Measurements from ENCODE around the gene SMIM21. TPM values are rescaled to one million over a fixed set of nuclear protein-coding genes. Genes with fewer than 3 reads are reported as not detected.

SMIM21 gene
- polyA plus RNA-seq, 4 donors, result 0.14 to 0.24 (median 0.16) TPM; not detected in 1

DNA sequence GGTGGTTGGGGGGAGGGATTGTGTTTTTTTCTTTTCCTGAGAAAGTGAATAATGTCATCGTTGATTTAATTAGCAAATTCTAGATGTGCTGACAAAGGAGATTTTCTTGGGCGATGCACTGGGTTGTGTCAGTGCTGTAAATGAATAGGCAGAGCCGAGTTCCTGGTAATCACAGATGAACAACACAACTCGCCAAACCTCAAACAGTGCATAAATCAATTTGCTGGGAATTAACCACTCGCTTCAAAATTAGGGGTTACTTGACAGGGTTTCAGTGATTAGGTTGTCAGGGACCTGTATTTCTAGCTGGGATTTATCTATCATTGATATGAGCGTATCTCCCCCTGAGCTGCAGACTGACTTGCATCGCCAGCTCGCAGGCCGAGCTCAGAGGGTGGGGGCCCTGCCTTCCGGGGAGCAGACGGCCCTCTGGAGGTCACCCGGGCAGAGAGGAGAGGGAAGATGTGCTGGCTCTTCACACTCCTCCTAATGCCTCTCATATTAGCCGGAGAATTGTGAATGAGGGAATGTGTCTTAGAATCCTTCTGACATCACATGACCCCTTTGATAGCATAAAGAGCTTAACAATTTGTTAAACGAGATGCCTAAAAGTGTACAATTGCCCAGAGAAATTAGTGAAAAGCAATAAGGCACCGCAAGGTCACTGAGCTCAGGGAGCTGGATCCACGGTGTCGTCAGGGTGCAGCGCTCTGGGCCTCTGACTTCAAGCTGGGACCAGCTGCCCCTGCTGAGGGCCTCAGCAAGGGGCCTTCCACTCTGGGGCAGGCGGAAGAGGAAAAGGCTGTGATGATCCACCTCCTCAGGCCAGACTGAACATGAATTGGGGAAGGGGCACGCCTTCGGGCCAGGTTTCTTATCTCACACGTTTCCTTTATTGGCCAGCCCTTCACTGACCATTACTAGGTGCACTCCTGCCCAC lies 48.9 kb downstream of the SMIM21 start:
- no peak for DNase-seq (ENCODE audit: low read depth in 4 of 4, low spot score in 3 of 4)

DNA sequence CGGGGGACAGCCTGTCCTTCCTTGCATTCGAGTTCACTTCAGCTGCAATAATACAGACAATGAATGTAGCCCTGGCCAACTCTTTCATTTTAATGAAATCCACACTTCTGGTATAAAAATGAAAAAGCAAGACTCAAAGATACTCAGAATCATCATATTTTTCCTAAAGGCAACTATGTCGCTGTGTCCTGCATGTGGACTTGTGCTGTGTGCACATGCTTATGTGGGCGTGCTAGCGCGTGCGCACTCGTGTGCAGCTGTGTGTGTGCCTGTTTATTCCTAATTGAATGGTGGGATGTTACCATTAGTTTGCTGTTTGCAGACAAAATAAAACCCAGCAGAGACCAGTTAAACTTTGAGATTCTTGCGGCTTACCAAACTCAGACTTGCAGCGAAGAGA lies 49.6 kb downstream of the SMIM21 start:
- DNase-seq (ENCODE audit: low read depth in 4 of 4, low spot score in 3 of 4), result no peak

- DNase-seq (ENCODE audit: low read depth in 4 of 4, low spot score in 3 of 4), result no peak
These were observed 50.2 kb downstream of the SMIM21 start for GRCh38 chr18:75377258-75377657.

DNA sequence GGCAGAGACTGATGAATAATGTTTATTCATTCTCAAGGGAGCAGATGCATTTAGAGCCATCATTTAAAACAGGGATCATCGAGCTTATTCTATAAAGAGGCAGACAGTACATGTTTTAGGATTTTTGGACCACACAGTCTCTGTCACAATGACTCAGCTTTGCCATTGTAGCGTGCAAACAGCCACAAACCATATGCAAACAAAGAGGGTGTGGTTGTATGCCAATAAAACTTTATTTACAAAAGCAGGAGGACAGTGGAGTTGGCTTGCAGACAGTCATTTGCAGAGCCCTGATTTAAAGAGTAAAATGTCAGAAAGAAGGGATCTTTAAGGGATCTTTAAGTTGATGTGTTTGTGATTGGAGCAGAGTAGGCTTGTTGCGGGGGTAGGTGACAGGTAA lies 51.5 kb downstream of the SMIM21 start:
- DNase-seq (ENCODE audit: low read depth in 4 of 4, low spot score in 3 of 4), result no peak

DNA sequence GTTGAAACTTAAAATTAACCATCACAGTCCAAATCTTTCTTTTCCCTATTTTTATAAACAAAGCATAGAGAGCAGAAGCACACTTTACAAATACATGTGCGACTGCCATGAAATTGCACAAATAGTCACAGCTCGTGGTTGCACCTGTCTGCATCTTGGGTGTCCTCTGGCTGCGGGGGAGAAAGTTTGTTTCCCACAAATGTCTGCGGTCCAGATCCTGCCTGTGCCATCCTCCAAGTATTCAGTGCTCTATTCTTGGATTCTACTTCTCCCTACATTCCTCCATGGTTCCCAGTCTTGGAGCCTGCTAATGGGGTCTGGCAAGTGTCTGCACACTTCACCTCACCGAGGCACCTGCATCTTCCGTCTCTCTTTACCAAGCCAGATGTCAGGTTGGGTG lies 52.2 kb downstream of the SMIM21 start:
- DNase-seq (ENCODE audit: low read depth in 4 of 4, low spot score in 3 of 4), result no peak

DNA sequence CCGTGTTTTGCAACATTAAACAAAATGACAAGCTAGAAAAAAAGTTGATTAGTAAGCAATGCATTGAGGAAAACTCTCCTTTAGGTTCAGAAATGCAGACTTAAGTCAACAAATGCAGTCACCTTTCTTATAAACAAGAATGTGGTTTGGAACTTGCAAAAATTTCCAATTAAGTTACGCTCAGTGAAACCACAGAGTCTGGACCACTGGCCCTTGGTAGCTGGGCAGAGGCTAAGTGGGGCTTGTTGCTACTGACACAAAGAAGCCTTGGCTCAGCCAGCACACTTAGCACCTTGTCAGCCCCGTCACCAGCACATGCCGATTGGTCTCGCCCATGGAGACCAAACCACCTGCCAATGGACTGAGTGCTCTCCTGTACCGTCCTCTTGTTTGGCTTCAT lies 53.0 kb downstream of the SMIM21 start:
- DNase-seq (ENCODE audit: low read depth in 4 of 4, low spot score in 3 of 4), result no peak

- DNase-seq (ENCODE audit: low read depth in 4 of 4, low spot score in 3 of 4), result no peak
These were observed 58.3 kb downstream of the SMIM21 start for GRCh38 chr18:75369026-75369721.

DNA sequence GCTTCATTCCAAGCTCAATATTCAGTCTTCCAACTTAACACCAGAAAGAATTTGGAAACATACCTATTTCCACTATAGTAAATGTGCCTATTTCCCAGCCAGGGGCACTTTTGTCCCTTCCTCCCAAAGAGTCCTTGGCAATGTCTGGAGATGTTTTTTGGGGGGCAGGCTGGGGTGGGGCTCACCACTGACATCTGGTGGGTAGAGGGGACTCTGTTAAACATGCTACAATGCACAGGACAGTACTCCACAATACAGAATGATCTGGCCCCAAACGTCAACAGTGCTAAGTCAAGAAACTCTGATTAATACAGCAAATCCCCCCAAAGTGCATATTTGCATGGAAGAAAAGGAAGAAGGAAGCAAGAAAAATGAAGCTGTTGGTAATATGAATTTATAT lies 61.7 kb downstream of the SMIM21 start:
- DNase-seq (ENCODE audit: low read depth in 4 of 4, low spot score in 3 of 4), result no peak

- DNase-seq (ENCODE audit: low read depth in 4 of 4, low spot score in 3 of 4), result no peak
These were observed 62.3 kb downstream of the SMIM21 start for GRCh38 chr18:75365254-75365629.

DNA sequence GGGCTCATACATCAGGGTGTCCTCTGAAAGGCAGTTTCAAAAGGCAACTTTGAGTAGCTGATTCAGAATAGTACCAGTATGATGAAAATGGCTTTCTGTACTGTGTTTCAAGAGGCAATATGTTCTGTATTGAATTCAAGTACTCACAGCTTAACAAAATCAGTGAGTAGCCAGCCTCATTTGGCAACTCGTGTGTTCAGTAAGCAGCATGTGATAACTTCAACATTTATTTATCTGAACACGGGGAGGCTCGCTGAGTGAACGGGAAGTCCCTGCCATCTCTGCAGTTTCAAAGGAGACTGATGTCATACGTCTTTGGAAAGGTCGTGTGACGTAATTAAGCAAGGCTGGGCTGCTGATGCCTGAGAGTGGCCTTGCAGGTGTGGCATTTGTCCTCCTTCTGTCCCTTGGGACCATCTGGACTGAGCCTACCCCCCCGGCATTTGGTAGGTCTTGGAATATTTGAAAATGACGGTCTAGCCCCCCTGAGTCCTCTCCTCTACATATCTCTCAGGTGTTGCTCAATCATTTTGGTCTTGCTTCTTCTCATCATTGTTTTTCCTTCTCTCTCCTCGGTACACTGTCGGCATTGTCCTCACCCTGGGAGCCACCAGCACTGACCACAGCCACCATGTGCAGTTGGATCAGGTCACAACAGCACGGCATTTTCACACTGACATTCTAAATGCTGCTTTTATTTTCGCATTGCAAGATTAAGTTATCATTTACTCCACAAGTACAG lies 62.8 kb downstream of the SMIM21 start:
- DNase-seq (ENCODE audit: low read depth in 4 of 4, low spot score in 3 of 4), result no peak

DNA sequence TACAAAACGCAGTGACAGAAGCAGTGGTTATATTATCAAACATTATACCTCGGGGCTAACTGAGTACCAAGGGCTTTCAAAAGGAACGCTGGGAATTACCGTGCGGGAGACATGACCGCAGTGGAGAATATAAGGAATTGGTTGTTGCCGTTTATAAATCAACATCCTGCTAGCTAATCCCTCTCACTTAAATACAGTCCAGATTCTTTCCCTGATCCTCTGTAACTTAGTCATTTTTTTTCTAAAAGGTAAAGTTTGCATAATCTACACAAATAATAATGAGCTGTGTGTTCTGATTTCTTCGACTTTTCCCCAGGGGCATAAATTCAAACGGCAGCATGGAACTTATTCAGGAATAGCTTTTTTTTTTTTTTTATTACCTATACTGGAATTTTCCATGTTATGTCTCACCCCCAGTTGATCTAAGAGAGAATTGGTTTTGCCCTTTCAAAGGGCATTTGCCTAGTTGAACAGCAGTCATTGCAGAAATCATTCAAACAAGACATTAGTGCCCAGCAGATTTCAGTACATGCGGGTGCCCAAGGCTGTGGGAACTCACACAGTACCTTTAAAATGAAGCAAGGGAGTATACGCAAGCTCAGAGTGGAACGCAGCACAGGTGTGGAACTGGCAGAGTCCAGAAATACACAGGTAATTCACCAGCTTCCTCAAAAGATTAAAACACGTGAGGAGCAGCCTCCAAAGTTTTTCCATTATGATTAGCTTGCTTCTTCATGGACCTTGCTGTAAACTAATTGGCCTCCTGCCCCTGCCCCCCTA lies 63.9 kb downstream of the SMIM21 start:
- no peak for DNase-seq (ENCODE audit: low read depth in 4 of 4, low spot score in 3 of 4)

DNA sequence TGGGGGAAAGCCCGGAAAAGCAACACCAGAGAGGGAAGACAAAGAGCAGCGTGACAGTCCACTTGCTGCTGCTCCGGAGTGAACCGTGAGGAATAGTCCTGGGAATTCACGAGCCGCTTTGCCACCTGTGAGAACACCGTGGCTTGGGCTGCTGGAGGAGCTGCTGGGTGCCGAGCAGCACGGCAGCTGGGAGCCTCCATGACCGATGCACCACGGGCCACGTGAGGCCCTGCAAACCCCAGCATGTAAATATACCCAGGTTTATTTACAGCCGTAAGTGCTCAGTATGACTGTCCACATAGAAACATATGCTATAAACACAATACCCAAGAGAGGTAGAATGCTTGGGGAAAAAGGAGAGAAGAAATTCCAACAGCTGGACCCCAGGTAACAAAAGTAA lies 65.1 kb downstream of the SMIM21 start:
- no peak for DNase-seq (ENCODE audit: low read depth in 4 of 4, low spot score in 3 of 4)

GRCh38 chr18:75360941-75361340 lies 66.6 kb downstream of the SMIM21 start:
- no peak for DNase-seq (ENCODE audit: low read depth in 4 of 4, low spot score in 3 of 4)

DNA sequence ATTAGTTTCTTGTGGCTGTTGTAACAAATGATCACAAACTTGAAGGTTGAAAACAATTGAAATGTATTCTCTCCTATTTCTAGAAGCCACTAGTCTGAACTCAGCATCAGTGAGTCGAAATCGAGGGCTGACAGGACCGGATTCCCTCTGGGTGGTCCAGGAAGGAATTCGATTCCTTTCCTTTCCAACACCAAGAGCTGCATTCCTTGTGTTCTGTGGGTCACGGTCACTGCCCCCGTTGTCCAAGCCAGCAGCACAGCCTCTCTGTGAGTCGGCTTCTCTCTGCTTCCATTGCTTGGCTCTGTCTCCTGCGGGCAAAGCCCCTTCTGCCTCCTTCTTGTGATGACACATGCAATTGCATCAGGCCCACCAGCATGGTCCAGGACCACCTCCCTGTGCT lies 67.3 kb downstream of the SMIM21 start:
- peak in 1 of 4 donors; percentile 39 for DNase-seq (ENCODE audit: low read depth in 4 of 4, low spot score in 3 of 4)

Other genes starting within 250 kb of the SMIM21 start
- gene PTGR3, start 218.6 kb downstream of the SMIM21 start, polyA plus RNA-seq (ENCODE audit: insufficient read length in 4 of 4), result 10 to 100 TPM; 25.8 to 44.6 (median 42.1) TPM
- gene TSHZ1, start 216.9 kb downstream of the SMIM21 start, polyA plus RNA-seq (ENCODE audit: insufficient read length in 4 of 4), result 10 to 100 TPM; 23.6 to 34.9 (median 33.7) TPM